Left ventricle myocardium inferior (tissue), 1 donor: ENCODE data around the gene ZNF365. TPM values are rescaled to one million over a fixed set of nuclear protein-coding genes. Genes with fewer than 3 reads are reported as not detected.
A peak's percentile ranks its signal among the peaks of the same experiment; 100 is the strongest.

Experiments
- DNase-seq: peaks from one replicate; pipeline ENCODE4 v3.0.0-alpha.2; 2020
- H3K27ac ChIP-seq: fragments of 200-600 bp; replicated peaks from 2 replicates; pipeline ENCODE4 v1.8.0; 2021
- H3K27me3 ChIP-seq: fragments of 200-600 bp; 2 replicates; pipeline ENCODE4 v1.8.0; 2021; ENCODE audit warnings: low read depth
- H3K36me3 ChIP-seq: fragments of 200-600 bp; 2 replicates; pipeline ENCODE4 v1.8.0; 2021
- H3K4me1 ChIP-seq: fragments of 200-600 bp; 2 replicates; pipeline ENCODE4 v1.8.0; 2021
- H3K4me3 ChIP-seq: fragments of 200-600 bp; 2 replicates; pipeline ENCODE4 v1.8.0; 2021; ENCODE audit warnings: mild to moderate bottlenecking, moderate library complexity
- H3K9me3 ChIP-seq: fragments of 200-600 bp; replicated peaks from 2 replicates; pipeline ENCODE4 v1.8.0; 2021
- intact Hi-C: fragments of 100-400 bp; cut with micrococcal nuclease; formaldehyde crosslinking; loops from one replicate; pipeline ENCODE4 v1.11.0; 2022
- total RNA-seq: library from RNA; stranded (reverse); fragmentation: NEBNext Ultra II Directional; extraction: Animal tissue kit (Norgen Biotek cat#: 25700); gene quantifications from one replicate; pipeline ENCODE4 v1.2.1, GENCODE V29; 2021
- TF ChIP-seq, protein P1 (sequence below): fragments of 200-600 bp; IDR thresholded peaks from 2 replicates; pipeline ENCODE4 v1.8.0; 2021; ENCODE audit warnings: antibody characterized with exemption, mild to moderate bottlenecking, borderline replicate concordance
- donor health status: DM: no; HTN: yes; CAD: no; lungs with severe emphysema.

The ZNF365 gene
- total RNA-seq, 1 donor from 2014 or later: 0.60 TPM

GRCh38 chr10:62426086-62426485 lies 51.9 kb downstream of the ZNF365 start:
- Histone ChIP-seq H3K4me3 (no peak overlapping the region), H3K27ac (no peak overlapping the region), H3K4me1 (no peaks in the 10 kb centered on the region), H3K36me3 (no peaks in the 10 kb centered on the region), H3K27me3 (peaks cover 13% of the 10 kb centered on the region), H3K9me3 (no peaks in the 10 kb centered on the region)
- intact Hi-C loops: no loop called here
- no peak for DNase-seq
- TF ChIP-seq, protein P1, sequence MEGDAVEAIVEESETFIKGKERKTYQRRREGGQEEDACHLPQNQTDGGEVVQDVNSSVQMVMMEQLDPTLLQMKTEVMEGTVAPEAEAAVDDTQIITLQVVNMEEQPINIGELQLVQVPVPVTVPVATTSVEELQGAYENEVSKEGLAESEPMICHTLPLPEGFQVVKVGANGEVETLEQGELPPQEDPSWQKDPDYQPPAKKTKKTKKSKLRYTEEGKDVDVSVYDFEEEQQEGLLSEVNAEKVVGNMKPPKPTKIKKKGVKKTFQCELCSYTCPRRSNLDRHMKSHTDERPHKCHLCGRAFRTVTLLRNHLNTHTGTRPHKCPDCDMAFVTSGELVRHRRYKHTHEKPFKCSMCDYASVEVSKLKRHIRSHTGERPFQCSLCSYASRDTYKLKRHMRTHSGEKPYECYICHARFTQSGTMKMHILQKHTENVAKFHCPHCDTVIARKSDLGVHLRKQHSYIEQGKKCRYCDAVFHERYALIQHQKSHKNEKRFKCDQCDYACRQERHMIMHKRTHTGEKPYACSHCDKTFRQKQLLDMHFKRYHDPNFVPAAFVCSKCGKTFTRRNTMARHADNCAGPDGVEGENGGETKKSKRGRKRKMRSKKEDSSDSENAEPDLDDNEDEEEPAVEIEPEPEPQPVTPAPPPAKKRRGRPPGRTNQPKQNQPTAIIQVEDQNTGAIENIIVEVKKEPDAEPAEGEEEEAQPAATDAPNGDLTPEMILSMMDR: no peak

- Histone ChIP-seq H3K27ac (no peak overlapping the region), H3K36me3 (no peaks in the 10 kb centered on the region), H3K4me1 (no peaks in the 10 kb centered on the region), H3K9me3 (no peaks in the 10 kb centered on the region), H3K4me3 (no peak overlapping the region), H3K27me3 (peaks cover 13% of the 10 kb centered on the region)
- no peak for DNase-seq
- TF ChIP-seq, protein P1: no peak
- intact Hi-C loops: no loop called here
These were observed 52.4 kb downstream of the ZNF365 start for GRCh38 chr10:62426600-62426999.

DNA sequence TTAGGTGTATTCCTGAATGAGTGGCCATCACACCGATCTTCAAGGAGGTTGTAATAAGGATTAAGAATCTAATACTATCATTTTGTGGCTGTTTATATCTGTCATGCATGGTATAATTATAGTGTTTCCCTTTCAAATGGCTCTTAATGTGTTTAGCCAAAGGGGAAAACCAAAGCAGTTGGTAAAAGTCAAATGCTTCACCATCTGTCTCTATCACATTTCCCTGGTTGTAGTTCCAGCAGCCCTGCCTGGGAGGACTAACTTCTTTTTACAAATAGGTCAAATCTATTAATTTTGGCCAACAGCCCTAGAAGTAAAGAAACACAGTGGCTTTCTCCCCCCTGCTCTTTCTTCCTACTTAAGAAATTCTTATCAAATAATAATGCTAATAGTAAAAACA lies 56.7 kb downstream of the ZNF365 start:
- intact Hi-C loops: no loop called here

GRCh38 chr10:62433181-62433692 lies 59.1 kb downstream of the ZNF365 start:
- Histone ChIP-seq H3K4me1 (no peaks in the 10 kb centered on the region), H3K9me3 (no peaks in the 10 kb centered on the region), H3K27me3 (peaks cover 18% of the 10 kb centered on the region), H3K36me3 (no peaks in the 10 kb centered on the region), H3K27ac (peak overlapping the region; percentile 25), H3K4me3 (no peak overlapping the region)
- intact Hi-C loops: no loop called here
- peak; percentile 27 for DNase-seq
- TF ChIP-seq, protein P1: no peak

More for the DNA sequence above, 56.7 kb downstream of the ZNF365 start:
- DNase-seq: no peak
- Histone ChIP-seq H3K4me3 (no peak overlapping the region), H3K36me3 (no peaks in the 10 kb centered on the region), H3K27me3 (peaks cover 18% of the 10 kb centered on the region), H3K4me1 (no peaks in the 10 kb centered on the region), H3K9me3 (no peaks in the 10 kb centered on the region), H3K27ac (no peak overlapping the region)
- TF ChIP-seq, protein P1: no peak

- intact Hi-C loops: no loop called here
- Histone ChIP-seq H3K4me3 (no peak overlapping the region), H3K27ac (no peak overlapping the region), H3K4me1 (no peaks in the 10 kb centered on the region), H3K36me3 (no peaks in the 10 kb centered on the region), H3K27me3 (peaks cover 17% of the 10 kb centered on the region), H3K9me3 (no peaks in the 10 kb centered on the region)
- TF ChIP-seq, protein P1: no peak
- DNase-seq: no peak
These were observed 59.7 kb downstream of the ZNF365 start for GRCh38 chr10:62433901-62434300.
